CD14-positive monocyte (primary cell): Measurements from ENCODE around the gene MYB. TPM values are rescaled to one million over a fixed set of nuclear protein-coding genes. Genes with fewer than 3 reads are reported as not detected.
A peak's percentile ranks its signal among the peaks of the same experiment; 100 is the strongest.

Source experiments
- DNase-seq, 3 donors: peaks; one replicate each; pipeline ENCODE4 v3.0.0-alpha.2; 2011 to 2022
- H2AFZ ChIP-seq: 2 replicates; pipeline ENCODE4 v1.6.0; 2012; ENCODE audit warnings: mild to moderate bottlenecking, low read depth, low read length, inconsistent platforms; ENCODE audit not compliant: insufficient read depth, poor library complexity, severe bottlenecking
- H3K27ac ChIP-seq, 2 donors: 1 replicate in 1 of 2; 2 replicates in 1 of 2; pipeline ENCODE4 v1.5.1; 2012 to 2013; ENCODE audit warnings: low read length in 2 of 2, control low read depth in 1 of 2, inconsistent platforms in 1 of 2, low read depth in 1 of 2, mild to moderate bottlenecking in 1 of 2
- H3K27me3 ChIP-seq, 2 donors: one replicate each; pipeline versions ENCODE4 v1.6.0 to v1.6.1; 2011 to 2013; ENCODE audit warnings: low read length in 2 of 2; ENCODE audit not compliant: control insufficient read depth in 2 of 2, insufficient read depth in 2 of 2
- H3K36me3 ChIP-seq, 2 donors: replicated peaks in 1 of 2; 1 replicate in 1 of 2; 2 replicates in 1 of 2; pipeline versions ENCODE4 v1.5.1 to v1.6.1; 2012 to 2013; ENCODE audit warnings: low read length in 2 of 2, control low read depth in 1 of 2, inconsistent platforms in 1 of 2, mild to moderate bottlenecking in 1 of 2; ENCODE audit not compliant: insufficient read depth in 2 of 2, control insufficient read depth in 1 of 2
- H3K4me1 ChIP-seq, 2 donors: 1 replicate in 1 of 2; 2 replicates in 1 of 2; pipeline versions ENCODE4 v1.5.1 to v1.6.1; 2012 to 2013; ENCODE audit warnings: low read length in 2 of 2, control low read depth in 1 of 2, inconsistent platforms in 1 of 2, mild to moderate bottlenecking in 1 of 2, moderate library complexity in 1 of 2; ENCODE audit not compliant: insufficient read depth in 2 of 2, control insufficient read depth in 1 of 2
- H3K4me2 ChIP-seq: replicated peaks from 2 replicates; pipeline ENCODE3; 2012; ENCODE audit warnings: low read length, moderate library complexity, mild to moderate bottlenecking; ENCODE audit not compliant: poor library complexity, severe bottlenecking; ENCODE audit errors: extremely low read depth
- H3K4me3 ChIP-seq, 3 experiments: fragments of 200-600 bp in 1 of 3; sonication (generic) in 1 of 3; replicated peaks in 1 of 3; 1 replicate in 2 of 3; 2 replicates in 1 of 3; pipeline ENCODE4 v1.5.1; 2011 to 2013; ENCODE audit warnings: low read length in 3 of 3, mild to moderate bottlenecking in 3 of 3, control low read depth in 2 of 3, low read depth in 2 of 3, inconsistent platforms in 1 of 3, moderate library complexity in 1 of 3
- H3K79me2 ChIP-seq: 2 replicates; pipeline ENCODE4 v1.6.0; 2012; ENCODE audit warnings: mild to moderate bottlenecking, control low read depth, inconsistent platforms, low read length, moderate library complexity; ENCODE audit not compliant: insufficient read depth
- H3K9ac ChIP-seq: 2 replicates; pipeline ENCODE4 v1.6.0; 2017; ENCODE audit warnings: low read length, mild to moderate bottlenecking; ENCODE audit not compliant: insufficient read depth, poor library complexity, severe bottlenecking
- H3K9me3 ChIP-seq, 2 donors: replicated peaks in 1 of 2; 1 replicate in 1 of 2; 2 replicates in 1 of 2; pipeline versions ENCODE4 v1.5.1 to v1.6.1; 2012 to 2013; ENCODE audit warnings: low read length in 2 of 2, control low read depth in 1 of 2; ENCODE audit not compliant: control insufficient read depth in 1 of 2, insufficient read depth in 1 of 2
- H4K20me1 ChIP-seq: 2 replicates; pipeline ENCODE4 v1.6.0; 2012; ENCODE audit warnings: mild to moderate bottlenecking, low read length, control low read depth, moderate library complexity; ENCODE audit not compliant: insufficient read depth
- H3K27ac Mint-ChIP-seq, 7 donors: one replicate each; pipeline ENCODE4 v1.8.0; 2020; ENCODE audit warnings: mild to moderate bottlenecking in 7 of 7, mixed read lengths in 7 of 7, moderate library complexity in 6 of 7, inconsistent platforms in 2 of 7
- H3K27me3 Mint-ChIP-seq, 3 donors: one replicate each; pipeline ENCODE4 v1.8.0; 2021 to 2022; ENCODE audit warnings: low read depth in 3 of 3, mild to moderate bottlenecking in 3 of 3, mixed read lengths in 3 of 3, moderate library complexity in 3 of 3, inconsistent platforms in 1 of 3
- H3K36me3 Mint-ChIP-seq, 2 donors: one replicate each; pipeline ENCODE4 v1.8.0; 2020; ENCODE audit warnings: mixed read lengths in 2 of 2, inconsistent platforms in 1 of 2, mild to moderate bottlenecking in 1 of 2
- H3K4me1 Mint-ChIP-seq: one replicate; pipeline ENCODE4 v1.8.0; 2020; ENCODE audit warnings: mild to moderate bottlenecking, mixed read lengths
- H3K4me3 Mint-ChIP-seq, 2 donors: one replicate each; pipeline ENCODE4 v1.8.0; 2020; ENCODE audit warnings: mild to moderate bottlenecking in 2 of 2, mixed read lengths in 2 of 2, moderate library complexity in 1 of 2
- H3K9me3 Mint-ChIP-seq, 7 donors: one replicate each; pipeline ENCODE4 v1.8.0; 2020 to 2022; ENCODE audit warnings: mixed read lengths in 7 of 7, mild to moderate bottlenecking in 6 of 7, moderate library complexity in 6 of 7, inconsistent platforms in 2 of 7
- CTCF ChIP-seq: fragments of 200-600 bp; IDR thresholded peaks from one replicate; pipeline ENCODE4 v1.8.0; 2022; ENCODE audit warnings: antibody characterized with exemption, mild to moderate bottlenecking
- WGBS: methylation state at CpG from one replicate; pipeline ENCODE4 v1.1.5; 2013; ENCODE audit warnings: missing lambda C conversion rate; ENCODE audit not compliant: insufficient coverage; 5-methylcytosine and 5-hydroxymethylcytosine counted together
- intact Hi-C, 2 donors: fragments of 100-400 bp; cut with micrococcal nuclease; formaldehyde crosslinking; loops; one replicate each; pipeline versions ENCODE4 v1.15.0 to v1.15.1; 2023
- polyA plus RNA-seq, 3 donors: library from polyadenylated mRNA; depleted of rRNA in 1 of 3; unstranded in 2 of 3; stranded (reverse) in 1 of 3; fragments of 300-500 nt in 2 of 3; fragments of >200 nt in 1 of 3; fragmentation: Illumina TruSeq in 2 of 3; gene quantifications; 1 replicate in 2 of 3; 2 replicates in 1 of 3; pipeline ENCODE4 v1.2.3, GENCODE V29; 2012 to 2021

The MYB gene
- polyA plus RNA-seq, 3 donors = 1.5 to 2.2 (median 1.7) TPM

GRCh38 chr6:135186255-135186654 is 5.1 kb downstream of the MYB start:
- intact Hi-C loops = loop anchor here in 1 of 2 donors (10.0 kb wide), 3 partner anchors 99 to 1079 kb away; partner anchors contain the start of gene HBS1L
- Histone ChIP-seq H3K27me3 (no peaks in the 10 kb centered on the region), H3K9me3 (no peaks in the 10 kb centered on the region), H3K4me2 (no peak overlapping the region), H3K9ac (no peak overlapping the region), H3K27ac (peak overlapping the region in 1 of 2 donors; percentile 40), H4K20me1 (no peaks in the 10 kb centered on the region), H3K36me3 (no peaks in the 10 kb centered on the region), H3K79me2 (peaks cover 99% of the 10 kb centered on the region), H3K4me1 (peaks cover 50 to 61% of the 10 kb centered on the region in 2 donors), H3K4me3 (no peak overlapping the region), H2AFZ (no peak overlapping the region)
- Mint-ChIP-seq H3K27me3 (no peaks in the 10 kb centered on the region), H3K4me1 (peaks cover 61% of the 10 kb centered on the region), H3K9me3 (peaks cover 0 to 3% (median 0%) of the 10 kb centered on the region in 7 donors), H3K27ac (peak overlapping the region in 3 of 7 donors; percentile 10 to 78 (median 12)), H3K36me3 (no peaks in the 10 kb centered on the region), H3K4me3 (no peak overlapping the region)
- no peak for TF ChIP-seq CTCF
- DNase-seq = no peak
- no CpG with 5 or more reads among the region's 2 CpGs for WGBS

GRCh38 chr6:135187372-135187771 is 6.3 kb downstream of the MYB start:
- intact Hi-C loops = loop anchor here in 1 of 2 donors (10.0 kb wide), 3 partner anchors 97 to 1077 kb away; partner anchors contain the start of gene HBS1L

More at GRCh38 chr6:135187372-135187771, 6.3 kb downstream of the MYB start:
- H3K9ac ChIP-seq = no peak overlapping the region
- H3K79me2 ChIP-seq = peaks cover 97% of the 10 kb centered on the region
- WGBS = no CpG with 5 or more reads among the region's 4 CpGs
- no peaks in the 10 kb centered on the region for H3K36me3 Mint-ChIP-seq
- no peak overlapping the region for H3K4me3 ChIP-seq
- H3K4me3 Mint-ChIP-seq = no peak overlapping the region
- H3K27me3 ChIP-seq = no peaks in the 10 kb centered on the region
- peaks cover 0 to 3% (median 0%) of the 10 kb centered on the region in 7 donors for H3K9me3 Mint-ChIP-seq
- H3K4me1 Mint-ChIP-seq = peaks cover 66% of the 10 kb centered on the region
- peaks cover 62 to 72% of the 10 kb centered on the region in 2 donors for H3K4me1 ChIP-seq
- no peak overlapping the region for H3K27ac Mint-ChIP-seq
- H3K27me3 Mint-ChIP-seq = no peaks in the 10 kb centered on the region
- H4K20me1 ChIP-seq = no peaks in the 10 kb centered on the region
- no peak overlapping the region for H3K27ac ChIP-seq
- H3K4me2 ChIP-seq = no peak overlapping the region
- TF ChIP-seq CTCF = no peak
- H3K36me3 ChIP-seq = no peaks in the 10 kb centered on the region
- no peak for DNase-seq
- no peaks in the 10 kb centered on the region for H3K9me3 ChIP-seq
- no peak overlapping the region for H2AFZ ChIP-seq
